Caco-2 (cell line): ENCODE data around the gene FGF19. TPM values are rescaled to one million over a fixed set of nuclear protein-coding genes. Genes with fewer than 3 reads are reported as not detected.

ENCODE experiments used
- BruUV-seq: library from RNA; stranded (reverse); fragments of 400-500 nt; replicated peaks from 2 replicates; lab custom pipeline; 2021; lab: Mats Ljungman, UMichigan
- CTCF ChIA-PET: fragments of 300-600 bp; sonication (Branson Sonifier 250); formaldehyde crosslinking; loops from one replicate; lab custom pipeline; 2022; ENCODE audit warnings: antibody characterized with exemption; lab: Charles Lee
- POLR2A ChIA-PET: fragments of 300-600 bp; sonication (Branson Sonifier 250); formaldehyde crosslinking; loops from one replicate; lab custom pipeline; 2022; ENCODE audit warnings: antibody characterized with exemption; lab: Charles Lee
- DNase-seq, 2 experiments: peaks; one replicate each; pipeline versions ENCODE4 v3.0.0 to v3.0.0-alpha.2; 2020 to 2022
- H3K27me3 ChIP-seq: replicated peaks from 2 replicates; pipeline ENCODE4 v1.6.0; 2011; ENCODE audit warnings: low read length; ENCODE audit not compliant: control insufficient read depth, insufficient read depth
- H3K36me3 ChIP-seq: 2 replicates; pipeline ENCODE4 v1.5.1; 2011; ENCODE audit warnings: low read length; ENCODE audit not compliant: control insufficient read depth, insufficient read depth
- H3K4me1 ChIP-seq: fragments of 250-450 bp; sonication (Bioruptor Pico); 2 replicates; pipeline ENCODE4 v1.5.1; 2020; ENCODE audit warnings: mild to moderate bottlenecking
- H3K4me3 ChIP-seq: 2 replicates; pipeline ENCODE4 v1.5.1; 2011; ENCODE audit warnings: low read depth, mild to moderate bottlenecking, control low read depth, low read length
- H3K9me3 ChIP-seq: fragments of 250-450 bp; sonication (Bioruptor Pico); 2 replicates; pipeline ENCODE4 v1.5.1; 2020; ENCODE audit warnings: mild to moderate bottlenecking, moderate library complexity
- H3K27ac Mint-ChIP-seq: one replicate; pipeline ENCODE4 v1.8.0; 2022; ENCODE audit warnings: mixed read lengths; ENCODE audit not compliant: unreplicated experiment
- H3K27me3 Mint-ChIP-seq: one replicate; pipeline ENCODE4 v1.8.0; 2022; ENCODE audit warnings: mixed read lengths; ENCODE audit not compliant: insufficient read depth, unreplicated experiment
- H3K36me3 Mint-ChIP-seq: one replicate; pipeline ENCODE4 v1.8.0; 2022; ENCODE audit warnings: mild to moderate bottlenecking, mixed read lengths; ENCODE audit not compliant: insufficient read depth, unreplicated experiment
- H3K4me1 Mint-ChIP-seq: one replicate; pipeline ENCODE4 v1.8.0; 2022; ENCODE audit warnings: low read depth, mixed read lengths; ENCODE audit not compliant: unreplicated experiment
- H3K4me3 Mint-ChIP-seq: one replicate; pipeline ENCODE4 v1.8.0; 2022; ENCODE audit warnings: mild to moderate bottlenecking, moderate library complexity, mixed read lengths; ENCODE audit not compliant: unreplicated experiment
- H3K9me3 Mint-ChIP-seq: one replicate; pipeline ENCODE4 v1.8.0; 2022; ENCODE audit warnings: mixed read lengths; ENCODE audit not compliant: unreplicated experiment
- CTCF ChIP-seq, 2 experiments: fragments of 200-600 bp in 1 of 2; IDR thresholded peaks; 1 replicate in 1 of 2; 2 replicates in 1 of 2; pipeline versions ENCODE4 v1.5.1 to v1.8.0; 2011 to 2022; ENCODE audit warnings: antibody characterized with exemption in 1 of 2, control low read depth in 1 of 2, inconsistent platforms in 1 of 2, low read depth in 1 of 2, low read length in 1 of 2, mild to moderate bottlenecking in 1 of 2, moderate library complexity in 1 of 2; ENCODE audit not compliant: insufficient read depth in 1 of 2, severe bottlenecking in 1 of 2, unreplicated experiment in 1 of 2
- intact Hi-C: fragments of 100-400 bp; cut with micrococcal nuclease; formaldehyde crosslinking; loops from one replicate; pipeline ENCODE4 v1.10.0; 2022; ENCODE audit not compliant: unreplicated experiment
- total RNA-seq: library from RNA; stranded (reverse); gene quantifications from 2 replicates; pipeline ENCODE4 v1.2.3, GENCODE V29; 2022

The FGF19 gene
- total RNA-seq, 1 experiment from 2014 or later, result 1.7 TPM

- no peak overlapping the region for H3K27ac Mint-ChIP-seq
- BruUV-seq, result no TSS peak
- H3K4me3 Mint-ChIP-seq, result no peak overlapping the region
- POLR2A ChIA-PET, result no interaction called here
- H3K27me3 ChIP-seq, result no peaks in the 10 kb centered on the region
- intact Hi-C loops, result no loop called here
- CTCF ChIA-PET, result interaction anchor here (0.7 kb wide), 1 partner anchor 212 kb away, joined by 3 read pairs; no protein-coding TSS in a partner anchor
- no peaks in the 10 kb centered on the region for H3K9me3 ChIP-seq
- H3K9me3 Mint-ChIP-seq, result peaks cover 26% of the 10 kb centered on the region
- H3K4me3 ChIP-seq, result no peak overlapping the region
- H3K36me3 ChIP-seq, result no peaks in the 10 kb centered on the region
- no peaks in the 10 kb centered on the region for H3K27me3 Mint-ChIP-seq
- no peak for TF ChIP-seq CTCF (IDR thresholded peaks at IDR 0.05; ENCODE audit: insufficient read depth in 1 of 2, low read depth in 1 of 2, low read length in 1 of 2, severe bottlenecking in 1 of 2, unreplicated experiment in 1 of 2)
- no peaks in the 10 kb centered on the region for H3K4me1 ChIP-seq
- peaks cover 9% of the 10 kb centered on the region for H3K4me1 Mint-ChIP-seq
- no peak for DNase-seq
- no peaks in the 10 kb centered on the region for H3K36me3 Mint-ChIP-seq
Measured at GRCh38 chr11:69694781-69695180, 9.0 kb downstream of the FGF19 start.

GRCh38 chr11:69692422-69692821 is 11.4 kb downstream of the FGF19 start:
- H3K36me3 Mint-ChIP-seq, result no peaks in the 10 kb centered on the region
- peaks cover 31% of the 10 kb centered on the region for H3K9me3 Mint-ChIP-seq

GRCh38 chr11:69691463-69691862 is 12.4 kb downstream of the FGF19 start:
- ChIA-PET CTCF (interaction anchor here (0.6 to 1.1 kb wide), 3 partner anchors 9 to 52 kb away, joined by 3 to 4 read pairs (median 3); no protein-coding TSS in a partner anchor), POLR2A (no interaction called here)
- no peak for TF ChIP-seq CTCF (IDR thresholded peaks at IDR 0.05; ENCODE audit: insufficient read depth in 1 of 2, low read depth in 1 of 2, low read length in 1 of 2, severe bottlenecking in 1 of 2, unreplicated experiment in 1 of 2)
- BruUV-seq, result no TSS peak
- no peaks in the 10 kb centered on the region for H3K27me3 ChIP-seq
- DNase-seq, result peak in 1 of 2 experiments; percentile 58
- H3K27ac Mint-ChIP-seq, result peak overlapping the region; percentile 22
- H3K27me3 Mint-ChIP-seq, result no peaks in the 10 kb centered on the region
- no peak overlapping the region for H3K4me3 ChIP-seq
- intact Hi-C loops, result no loop called here
- H3K4me3 Mint-ChIP-seq, result no peak overlapping the region
- H3K36me3 Mint-ChIP-seq, result no peaks in the 10 kb centered on the region
- H3K4me1 Mint-ChIP-seq, result peaks cover 25% of the 10 kb centered on the region
- H3K36me3 ChIP-seq, result no peaks in the 10 kb centered on the region
- peaks cover 11% of the 10 kb centered on the region for H3K4me1 ChIP-seq
- no peaks in the 10 kb centered on the region for H3K9me3 ChIP-seq
- H3K9me3 Mint-ChIP-seq, result peaks cover 31% of the 10 kb centered on the region

More at GRCh38 chr11:69692422-69692821, 11.4 kb downstream of the FGF19 start:
- no peaks in the 10 kb centered on the region for H3K9me3 ChIP-seq
- Mint-ChIP-seq H3K4me3 (no peak overlapping the region), H3K27ac (no peak overlapping the region), H3K27me3 (no peaks in the 10 kb centered on the region), H3K4me1 (peaks cover 25% of the 10 kb centered on the region)
- ChIA-PET CTCF (no interaction called here), POLR2A (no interaction called here)
- no peak overlapping the region for H3K4me3 ChIP-seq
- DNase-seq, result no peak
- H3K4me1 ChIP-seq, result peaks cover 11% of the 10 kb centered on the region
- intact Hi-C loops, result no loop called here
- H3K27me3 ChIP-seq, result no peaks in the 10 kb centered on the region
- no peaks in the 10 kb centered on the region for H3K36me3 ChIP-seq
- no TSS peak for BruUV-seq
- TF ChIP-seq CTCF (IDR thresholded peaks at IDR 0.05; ENCODE audit: insufficient read depth in 1 of 2, low read depth in 1 of 2, low read length in 1 of 2, severe bottlenecking in 1 of 2, unreplicated experiment in 1 of 2), result no peak
